Heart right ventricle (tissue), 16 donors: ENCODE measurements around the gene TIAM1. TPM values are rescaled to one million over a fixed set of nuclear protein-coding genes. Genes with fewer than 3 reads are reported as not detected.

Experiments used
- ATAC-seq, 8 donors: fragments of 200-7000 bp; cut with Tn5 transposase; one replicate each; pipeline ENCODE4 v1.9.1; 2020; ENCODE audit warnings: mild to moderate bottlenecking in 8 of 8, moderate library complexity in 8 of 8, moderate number of reproducible peaks in 1 of 8
- DNase-seq, 2 donors: peaks; one replicate each; pipeline ENCODE4 v3.0.0-alpha.2; 2020
- H3K27ac ChIP-seq, 10 donors: fragments of 200-600 bp; sonication (generic) in 2 of 10; one replicate each; pipeline versions ENCODE4 v1.5.0 to v1.8.0; 2020 to 2022; ENCODE audit warnings: mild to moderate bottlenecking in 3 of 10
- H3K27me3 ChIP-seq, 7 donors: fragments of 200-600 bp; one replicate each; pipeline ENCODE4 v1.8.0; 2021 to 2022; ENCODE audit warnings: mild to moderate bottlenecking in 2 of 7
- H3K36me3 ChIP-seq, 9 donors: fragments of 200-600 bp; sonication (generic) in 1 of 9; one replicate each; pipeline versions ENCODE4 v1.5.0 to v1.8.0; 2020 to 2022; ENCODE audit warnings: mild to moderate bottlenecking in 2 of 9
- H3K4me1 ChIP-seq, 9 donors: fragments of 200-600 bp; sonication (generic) in 1 of 9; one replicate each; pipeline versions ENCODE4 v1.5.0 to v1.8.0; 2020 to 2022; ENCODE audit warnings: mild to moderate bottlenecking in 4 of 9
- H3K4me3 ChIP-seq, 10 donors: fragments of 200-600 bp; sonication (generic) in 2 of 10; one replicate each; pipeline versions ENCODE4 v1.5.0 to v1.8.0; 2020 to 2022; ENCODE audit warnings: mild to moderate bottlenecking in 7 of 10, moderate library complexity in 2 of 10
- H3K9me3 ChIP-seq, 11 donors: fragments of 200-600 bp in 10 of 11; sonication (generic) in 2 of 11; one replicate each; pipeline versions ENCODE4 v1.5.0 to v1.8.0; 2013 to 2022; ENCODE audit warnings: mild to moderate bottlenecking in 2 of 11, control low read depth in 1 of 11, moderate library complexity in 1 of 11
- CTCF ChIP-seq, 9 donors: fragments of 200-600 bp; sonication (generic) in 2 of 9; IDR thresholded peaks; one replicate each; pipeline versions ENCODE4 v1.5.0 to v1.8.0; 2021 to 2022; ENCODE audit warnings: antibody characterized with exemption in 9 of 9, mild to moderate bottlenecking in 5 of 9, moderate library complexity in 1 of 9
- WGBS, 2 donors: extraction: QIAGEN DNeasy Blood & Tissue Kit; methylation state at CpG; one replicate each; pipeline ENCODE4 v1.1.7; 2013; ENCODE audit warnings: inconsistent platforms in 1 of 2; 5-methylcytosine and 5-hydroxymethylcytosine counted together
- intact Hi-C, 10 donors: fragments of 100-400 bp; cut with DNase I; formaldehyde crosslinking; loops; one replicate each; pipeline versions ENCODE4 v1.11.1 to v1.14.2; 2022
- polyA plus RNA-seq, 2 donors: library from polyadenylated mRNA; stranded (reverse); fragments of 200-250 nt; gene quantifications; one replicate each; pipeline ENCODE4 v1.2.3, GENCODE V29; 2013
- total RNA-seq, 10 donors: library from RNA; stranded (reverse); fragmentation: NEBNext Ultra II Directional in 3 of 10; extraction: Animal tissue kit (Norgen Biotek cat#: 25700) in 3 of 10; gene quantifications; one replicate each; pipeline versions ENCODE4 v1.2.1 to v1.2.4, GENCODE V29; 2021 to 2023
- donor health status: Arrhythmogenic right ventricular cardiomyopathy.
- donor health status: ischemic (EF 13 %, LVEDD 7.1; RV severe dilation, severe dysfunction).
- donor health status: healthy with polysubstance abuse.
- donor health status: DM: no; HTN: yes; CAD: no.
- donor health status: DM: no; HTN: no; CAD: no.
- donor health status: ischemic (EF 25% LVEDD 6.9; RV normal size, moderate dysfunction).
- donor health status: ischemic (EF 25% LVEDD 5.7; RV mildly dilated, moderate dysfunction).
- donor health status: healthy.
- donor health status: DM: yes; HTN: yes; CAD: no.
- donor health status: Ischemic cardiomyopathy.
- donor health status: ischemic (EF 35%, LVEDD 5.7; RV mildly dilated, moderate dysfunction).
- donor health status: nonischemic (EF 11% LVEDD 7.7; RV severe dilation, severe dysfunction).
- donor health status: DM: yes; HTN: yes; CAD: no.
- donor health status: PGD.
- donor health status: ischemic (EF 29% LVEDD 5.4; RV normal size, mild dysfunction).
- donor health status: nonischemic (EF 23%, LVEDD 6.1; RV moderate dilation, normal function).

TIAM1 gene
- total and polyA plus RNA-seq, 12 donors, result 0.97 to 4.5 (median 2.0) TPM

GRCh38 chr21:31115249-31115648, 228.8 kb downstream of the TIAM1 start:
- Histone ChIP-seq H3K27ac (no peak overlapping the region), H3K4me1 (peaks cover 0 to 17% (median 0%) of the 10 kb centered on the region in 9 donors), H3K9me3 (no peaks in the 10 kb centered on the region), H3K36me3 (no peaks in the 10 kb centered on the region), H3K27me3 (peaks cover 0 to 24% (median 0%) of the 10 kb centered on the region in 7 donors), H3K4me3 (no peak overlapping the region)
- TF ChIP-seq CTCF (IDR thresholded peaks at IDR 0.05), result no peak
- WGBS, 2 donors, result 72 to 81% methylated on average over 9 of the region's 9 CpGs
- no peak for ATAC-seq
- intact Hi-C loops, result no loop called here
- no peak for DNase-seq

GRCh38 chr21:31111093-31111492, 233.0 kb downstream of the TIAM1 start:
- peaks cover 0 to 26% (median 0%) of the 10 kb centered on the region in 9 donors for H3K4me1 ChIP-seq
- H3K9me3 ChIP-seq, result no peaks in the 10 kb centered on the region
- H3K27ac ChIP-seq, result no peak overlapping the region
- peaks cover 0 to 20% (median 5%) of the 10 kb centered on the region in 7 donors for H3K27me3 ChIP-seq
- 70 to 71% methylated on average over 6 of the region's 6 CpGs for WGBS, 2 donors
- no peak overlapping the region for H3K4me3 ChIP-seq
- DNase-seq, result no peak
- no peak for TF ChIP-seq CTCF (IDR thresholded peaks at IDR 0.05)
- intact Hi-C loops, result loop anchor here in 1 of 10 donors (5.0 kb wide), 1 partner anchor 71 kb away; no protein-coding TSS in a partner anchor
- H3K36me3 ChIP-seq, result no peaks in the 10 kb centered on the region
- ATAC-seq, result no peak

- ATAC-seq, result no peak
- no peak overlapping the region for H3K27ac ChIP-seq
- DNase-seq, result no peak
- peaks cover 0 to 16% (median 5%) of the 10 kb centered on the region in 7 donors for H3K27me3 ChIP-seq
- intact Hi-C loops, result loop anchor here in 1 of 10 donors (5.0 kb wide), 1 partner anchor 72 kb away; no protein-coding TSS in a partner anchor
- H3K4me3 ChIP-seq, result no peak overlapping the region
- no peaks in the 10 kb centered on the region for H3K36me3 ChIP-seq
- no peaks in the 10 kb centered on the region for H3K9me3 ChIP-seq
- TF ChIP-seq CTCF (IDR thresholded peaks at IDR 0.05), result no peak
- WGBS, 2 donors, result 64 to 65% methylated on average over 4 of the region's 4 CpGs
- peaks cover 0 to 25% (median 0%) of the 10 kb centered on the region in 9 donors for H3K4me1 ChIP-seq
Measured at GRCh38 chr21:31110430-31110829, 233.6 kb downstream of the TIAM1 start.

- Histone ChIP-seq H3K27ac (peak overlapping the region in 1 of 10 donors; percentile 75), H3K4me3 (no peak overlapping the region), H3K36me3 (no peaks in the 10 kb centered on the region), H3K4me1 (peaks cover 0 to 30% (median 0%) of the 10 kb centered on the region in 9 donors), H3K9me3 (no peaks in the 10 kb centered on the region), H3K27me3 (peaks cover 0 to 11% (median 3%) of the 10 kb centered on the region in 7 donors)
- ATAC-seq (peak in 6 of 8 donors; percentile 41 to 69 (median 56)), DNase-seq (no peak)
- TF ChIP-seq CTCF (IDR thresholded peaks at IDR 0.05), result no peak
- intact Hi-C loops, result loop anchor here in 1 of 10 donors (10.0 kb wide), 1 partner anchor 497 kb away; no protein-coding TSS in a partner anchor
- WGBS, 2 donors, result 61 to 74% methylated on average over 1 of the region's 1 CpG
Measured at GRCh38 chr21:31107871-31108270, 236.2 kb downstream of the TIAM1 start.
